HepG2 (cell line): Measurements from ENCODE around the gene GSTM4. TPM values are rescaled to one million over a fixed set of nuclear protein-coding genes. Genes with fewer than 3 reads are reported as not detected.

Experiments
- ELF3 ChIP-seq: IDR thresholded peaks from 2 replicates; pipeline ENCODE4 v1.6.1; 2016; ENCODE audit warnings: missing genetic modification reagents, missing compliant biosample characterization
- ETV5 ChIP-seq: IDR thresholded peaks from 2 replicates; pipeline ENCODE4 v1.6.1; 2018; ENCODE audit warnings: missing biosample characterization, missing genetic modification reagents, inconsistent platforms, borderline replicate concordance
- FOSL2 ChIP-seq: sonication (generic); formaldehyde crosslinking; IDR thresholded peaks from 2 replicates; pipeline ENCODE4 v1.4.0; 2020; ENCODE audit warnings: missing genetic modification reagents
- GABPA ChIP-seq, 2 experiments: IDR thresholded peaks; 2 replicates each; pipeline ENCODE4 v1.6.1; 2011 to 2016; ENCODE audit warnings: low read depth in 2 of 2, low read length in 1 of 2, missing biosample characterization in 1 of 2, missing genetic modification characterization in 1 of 2
- HCFC1 ChIP-seq: fragments of 150-350 bp; IDR thresholded peaks from 2 replicates; pipeline ENCODE4 v1.6.1; 2014; ENCODE audit warnings: low read depth, low read length
- HOXA3 ChIP-seq: sonication (generic); formaldehyde crosslinking; IDR thresholded peaks from 2 replicates; pipeline ENCODE4 v1.5.0; 2020; ENCODE audit warnings: missing genetic modification reagents
- MXI1 ChIP-seq: IDR thresholded peaks from 3 replicates; pipeline ENCODE4 v1.6.1; 2012; ENCODE audit warnings: low read depth, low read length, inconsistent platforms, borderline replicate concordance
- PBX2 ChIP-seq: IDR thresholded peaks from 2 replicates; pipeline ENCODE4 v1.6.1; 2016; ENCODE audit warnings: control low read depth
- RBFOX2 ChIP-seq: fragments of 200-400 bp; formaldehyde crosslinking; IDR thresholded peaks from 2 replicates; pipeline ENCODE4 v1.6.1; 2017; ENCODE audit warnings: low read depth, mild to moderate bottlenecking, low read length
- RFX1 ChIP-seq: fragments of 450-650 bp; IDR thresholded peaks from 2 replicates; pipeline ENCODE4 v1.6.1; 2017
- RFX3 ChIP-seq: IDR thresholded peaks from 2 replicates; pipeline ENCODE4 v1.6.1; 2016; ENCODE audit warnings: missing biosample characterization, missing genetic modification reagents
- SIN3A ChIP-seq: IDR thresholded peaks from 2 replicates; pipeline ENCODE4 v1.6.1; 2011; ENCODE audit warnings: low read depth, mild to moderate bottlenecking, control low read depth, low read length, borderline replicate concordance
- TFDP2 ChIP-seq: sonication (generic); formaldehyde crosslinking; IDR thresholded peaks from 2 replicates; pipeline ENCODE4 v1.4.0; 2020; ENCODE audit warnings: missing genetic modification reagents
- TGIF2 ChIP-seq: IDR thresholded peaks from 2 replicates; pipeline ENCODE4 v1.6.1; 2016; ENCODE audit warnings: control low read depth, missing compliant biosample characterization
- THAP11 ChIP-seq: IDR thresholded peaks from 2 replicates; pipeline ENCODE4 v1.6.1; 2016; ENCODE audit warnings: missing biosample characterization, missing genetic modification reagents
- ZNF329 ChIP-seq: sonication (generic); formaldehyde crosslinking; IDR thresholded peaks from 2 replicates; pipeline ENCODE4 v1.9.0; 2021; ENCODE audit warnings: low read depth, mild to moderate bottlenecking, missing genetic modification reagents
- ZNF589 ChIP-seq: sonication (generic); formaldehyde crosslinking; conservative IDR thresholded peaks from 2 replicates; pipeline ENCODE4 v1.8.0; 2022; ENCODE audit warnings: mild to moderate bottlenecking, moderate library complexity, missing genetic modification reagents
- ZNF609 ChIP-seq: sonication (generic); formaldehyde crosslinking; IDR thresholded peaks from 2 replicates; pipeline ENCODE4 v1.4.0; 2020; ENCODE audit warnings: mild to moderate bottlenecking, missing genetic modification reagents, borderline replicate concordance
- ZNF674 ChIP-seq: sonication (generic); formaldehyde crosslinking; IDR thresholded peaks from 2 replicates; pipeline ENCODE4 v1.5.0; 2020; ENCODE audit warnings: low read depth, mild to moderate bottlenecking, missing genetic modification reagents
- polyA plus RNA-seq, 8 experiments: library from polyadenylated mRNA; depleted of rRNA in 3 of 8; stranded (reverse) in 7 of 8; unstranded in 1 of 8; fragments of >200 nt; fragmentation: Illumina TruSeq in 4 of 8; extraction: Trizol in 4 of 8; gene quantifications; 2 replicates each; pipeline versions ENCODE4 v1.2.1 to v1.2.3, GENCODE V29; 2011 to 2016; ENCODE audit warnings: low read depth in 4 of 8, missing spikeins in 1 of 8, mixed read lengths in 1 of 8; ENCODE audit not compliant: insufficient read depth in 1 of 8
- total RNA-seq, 5 experiments: library from RNA; depleted of rRNA; stranded (reverse); fragments of >200 nt; fragmentation: Illumina TruSeq; extraction: Trizol; gene quantifications; 2 replicates each; pipeline ENCODE4 v1.2.3, GENCODE V29; 2016; ENCODE audit warnings: low read depth in 1 of 5
- TF ChIP-seq, protein P1 (sequence below): sonication (generic); formaldehyde crosslinking; IDR thresholded peaks from 2 replicates; pipeline ENCODE4 v1.5.0; 2020; ENCODE audit warnings: missing genetic modification reagents
- TF ChIP-seq, protein P2 (sequence below): IDR thresholded peaks from 2 replicates; pipeline ENCODE4 v1.6.1; 2016
- TF ChIP-seq, protein P3 (sequence below): sonication (generic); IDR thresholded peaks from 2 replicates; pipeline ENCODE4 v1.6.1; 2016; ENCODE audit warnings: low read depth, borderline replicate concordance

The GSTM4 gene
- total and polyA plus RNA-seq, 2 of the 13 experiments (the other 11 are each of a cell fraction or from before 2014, with no cell fraction given), result 25.3 to 40.8 TPM

- peak; percentile 82; the same call in 2 of the 3 replicates for TF ChIP-seq MXI1
- TF ChIP-seq, protein P1, sequence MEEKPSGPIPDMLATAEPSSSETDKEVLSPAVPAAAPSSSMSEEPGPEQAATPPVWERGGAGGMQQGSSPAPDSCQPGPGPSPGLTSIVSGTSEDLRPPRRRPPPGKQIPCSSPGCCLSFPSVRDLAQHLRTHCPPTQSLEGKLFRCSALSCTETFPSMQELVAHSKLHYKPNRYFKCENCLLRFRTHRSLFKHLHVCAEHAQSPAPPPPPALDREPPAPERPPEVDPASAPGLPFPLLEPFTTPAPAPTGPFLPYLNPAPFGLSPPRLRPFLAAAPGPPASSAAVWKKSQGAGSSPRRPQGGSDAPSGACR (CRISPR knock-in tag), result no peak
- TF ChIP-seq GABPA (IDR thresholded peaks at IDR 0.05; ENCODE audit: low read depth, low read length), result peak; percentile 69
- TF ChIP-seq GABPA (CRISPR knock-in tag; IDR thresholded peaks at IDR 0.05; ENCODE audit: low read depth), result peak; percentile 89
- TF ChIP-seq ZNF674 (CRISPR knock-in tag), result no peak
- peak; percentile 89 for TF ChIP-seq RFX3 (CRISPR knock-in tag)
- peak; percentile 65 for TF ChIP-seq RBFOX2
- TF ChIP-seq FOSL2 (CRISPR knock-in tag), result peak; percentile 20; the same call in 1 of the 2 replicates
- peak; percentile 77 for TF ChIP-seq ETV5 (CRISPR knock-in tag)
- TF ChIP-seq PBX2 (CRISPR knock-in tag), result peak; percentile 36; the same call in 1 of the 2 replicates
- peak; percentile 67; the same call in 1 of the 2 replicates for TF ChIP-seq THAP11
- TF ChIP-seq HCFC1, result no peak
- no peak for TF ChIP-seq ZNF329
- TF ChIP-seq TGIF2, result peak; percentile 22; the same call in 1 of the 2 replicates
- 0 out of 2 replicates have a peak, but pooled peaks have one; percentile 18 for TF ChIP-seq TFDP2 (CRISPR knock-in tag)
- TF ChIP-seq HOXA3, result peak; percentile 48; the same call in 1 of the 2 replicates
- no peak for TF ChIP-seq ZNF589 (CRISPR knock-in tag)
- TF ChIP-seq SIN3A, result peak; percentile 75; the same call in 1 of the 2 replicates
- TF ChIP-seq, protein P2, sequence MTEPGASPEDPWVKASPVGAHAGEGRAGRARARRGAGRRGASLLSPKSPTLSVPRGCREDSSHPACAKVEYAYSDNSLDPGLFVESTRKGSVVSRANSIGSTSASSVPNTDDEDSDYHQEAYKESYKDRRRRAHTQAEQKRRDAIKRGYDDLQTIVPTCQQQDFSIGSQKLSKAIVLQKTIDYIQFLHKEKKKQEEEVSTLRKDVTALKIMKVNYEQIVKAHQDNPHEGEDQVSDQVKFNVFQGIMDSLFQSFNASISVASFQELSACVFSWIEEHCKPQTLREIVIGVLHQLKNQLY (CRISPR knock-in tag), result 0 out of 2 replicates have a peak, but pooled peaks have one; percentile 51
- TF ChIP-seq ZNF609, result 0 out of 2 replicates have a peak, but pooled peaks have one; percentile 22
- TF ChIP-seq RFX1, result peak; percentile 76
- peak; percentile 86 for TF ChIP-seq ELF3 (CRISPR knock-in tag)
- TF ChIP-seq, protein P3, sequence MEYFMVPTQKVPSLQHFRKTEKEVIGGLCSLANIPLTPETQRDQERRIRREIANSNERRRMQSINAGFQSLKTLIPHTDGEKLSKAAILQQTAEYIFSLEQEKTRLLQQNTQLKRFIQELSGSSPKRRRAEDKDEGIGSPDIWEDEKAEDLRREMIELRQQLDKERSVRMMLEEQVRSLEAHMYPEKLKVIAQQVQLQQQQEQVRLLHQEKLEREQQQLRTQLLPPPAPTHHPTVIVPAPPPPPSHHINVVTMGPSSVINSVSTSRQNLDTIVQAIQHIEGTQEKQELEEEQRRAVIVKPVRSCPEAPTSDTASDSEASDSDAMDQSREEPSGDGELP, result peak; percentile 21; the same call in 1 of the 2 replicates
These were observed 35.0 kb upstream of the GSTM4 start (continued) for GRCh38 chr1:109620841-109621286.
